ENCODE measurements around the gene SHC1.

- TF ChIP-seq PRDM15 (CRISPR knock-in tag; IDR thresholded peaks at IDR 0.05) (no peak), ATF2 (CRISPR knock-in tag; IDR thresholded peaks at IDR 0.05; ENCODE audit: borderline replicate concordance, low read depth) (no peak), MAX (CRISPR knock-in tag; IDR thresholded peaks at IDR 0.05) (no peak), NFATC4 (CRISPR knock-in tag; IDR thresholded peaks at IDR 0.05) (no peak), ETV6 (CRISPR knock-in tag; IDR thresholded peaks at IDR 0.05) (no peak)
- TF ChIP-seq, protein P1, sequence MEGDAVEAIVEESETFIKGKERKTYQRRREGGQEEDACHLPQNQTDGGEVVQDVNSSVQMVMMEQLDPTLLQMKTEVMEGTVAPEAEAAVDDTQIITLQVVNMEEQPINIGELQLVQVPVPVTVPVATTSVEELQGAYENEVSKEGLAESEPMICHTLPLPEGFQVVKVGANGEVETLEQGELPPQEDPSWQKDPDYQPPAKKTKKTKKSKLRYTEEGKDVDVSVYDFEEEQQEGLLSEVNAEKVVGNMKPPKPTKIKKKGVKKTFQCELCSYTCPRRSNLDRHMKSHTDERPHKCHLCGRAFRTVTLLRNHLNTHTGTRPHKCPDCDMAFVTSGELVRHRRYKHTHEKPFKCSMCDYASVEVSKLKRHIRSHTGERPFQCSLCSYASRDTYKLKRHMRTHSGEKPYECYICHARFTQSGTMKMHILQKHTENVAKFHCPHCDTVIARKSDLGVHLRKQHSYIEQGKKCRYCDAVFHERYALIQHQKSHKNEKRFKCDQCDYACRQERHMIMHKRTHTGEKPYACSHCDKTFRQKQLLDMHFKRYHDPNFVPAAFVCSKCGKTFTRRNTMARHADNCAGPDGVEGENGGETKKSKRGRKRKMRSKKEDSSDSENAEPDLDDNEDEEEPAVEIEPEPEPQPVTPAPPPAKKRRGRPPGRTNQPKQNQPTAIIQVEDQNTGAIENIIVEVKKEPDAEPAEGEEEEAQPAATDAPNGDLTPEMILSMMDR (IDR thresholded peaks at IDR 0.05) = no peak
- TF ChIP-seq, protein P2, sequence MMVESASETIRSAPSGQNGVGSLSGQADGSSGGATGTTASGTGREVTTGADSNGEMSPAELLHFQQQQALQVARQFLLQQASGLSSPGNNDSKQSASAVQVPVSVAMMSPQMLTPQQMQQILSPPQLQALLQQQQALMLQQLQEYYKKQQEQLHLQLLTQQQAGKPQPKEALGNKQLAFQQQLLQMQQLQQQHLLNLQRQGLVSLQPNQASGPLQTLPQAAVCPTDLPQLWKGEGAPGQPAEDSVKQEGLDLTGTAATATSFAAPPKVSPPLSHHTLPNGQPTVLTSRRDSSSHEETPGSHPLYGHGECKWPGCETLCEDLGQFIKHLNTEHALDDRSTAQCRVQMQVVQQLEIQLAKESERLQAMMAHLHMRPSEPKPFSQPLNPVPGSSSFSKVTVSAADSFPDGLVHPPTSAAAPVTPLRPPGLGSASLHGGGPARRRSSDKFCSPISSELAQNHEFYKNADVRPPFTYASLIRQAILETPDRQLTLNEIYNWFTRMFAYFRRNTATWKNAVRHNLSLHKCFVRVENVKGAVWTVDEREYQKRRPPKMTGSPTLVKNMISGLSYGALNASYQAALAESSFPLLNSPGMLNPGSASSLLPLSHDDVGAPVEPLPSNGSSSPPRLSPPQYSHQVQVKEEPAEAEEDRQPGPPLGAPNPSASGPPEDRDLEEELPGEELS (CRISPR knock-in tag; IDR thresholded peaks at IDR 0.05) = no peak
Observed at GRCh38 chr1:154937988-154938386, 32.6 kb downstream of the SHC1 start.
